ENCODE measurements around the gene PRDM1.

Gene PRDM1

GRCh38 chr6:106117579-106117978 is 31.4 kb downstream of the PRDM1 start:
- TF ChIP-seq ZNF8 (CRISPR knock-in tag; IDR thresholded peaks at IDR 0.05) (no peak), ZNF565 (CRISPR knock-in tag; conservative IDR thresholded peaks at IDR 0.05; ENCODE audit: low read depth) (no peak), POU6F1 (CRISPR knock-in tag; IDR thresholded peaks at IDR 0.05; ENCODE audit: borderline replicate concordance, low read depth) (no peak), GLIS3 (CRISPR knock-in tag; IDR thresholded peaks at IDR 0.05) (no peak), TOX (CRISPR knock-in tag; IDR thresholded peaks at IDR 0.05; ENCODE audit: borderline replicate concordance) (no peak), PPARA (CRISPR knock-in tag; IDR thresholded peaks at IDR 0.05; ENCODE audit: borderline replicate concordance) (no peak), ZNF70 (CRISPR knock-in tag; IDR thresholded peaks at IDR 0.05) (no peak), BACH2 (CRISPR knock-in tag; IDR thresholded peaks at IDR 0.05; ENCODE audit: borderline replicate concordance) (no peak), ZC3H10 (CRISPR knock-in tag; IDR thresholded peaks at IDR 0.05) (no peak), CREB5 (CRISPR knock-in tag; IDR thresholded peaks at IDR 0.05; ENCODE audit: low read depth) (no peak), ISL1 (CRISPR knock-in tag; IDR thresholded peaks at IDR 0.05) (no peak), CSRNP3 (CRISPR knock-in tag; IDR thresholded peaks at IDR 0.05) (no peak), CSDC2 (CRISPR knock-in tag; IDR thresholded peaks at IDR 0.05) (no peak), ARNTL (CRISPR knock-in tag; IDR thresholded peaks at IDR 0.05; ENCODE audit: borderline replicate concordance, low read depth) (no peak), TCF4 (CRISPR knock-in tag; IDR thresholded peaks at IDR 0.05; ENCODE audit: borderline replicate concordance) (no peak), RARB (CRISPR knock-in tag; IDR thresholded peaks at IDR 0.05) (no peak), ZFP30 (CRISPR knock-in tag; IDR thresholded peaks at IDR 0.05) (no peak), ZFP3 (CRISPR knock-in tag; IDR thresholded peaks at IDR 0.05) (no peak), PATZ1 (CRISPR knock-in tag; IDR thresholded peaks at IDR 0.05; ENCODE audit: borderline replicate concordance) (no peak), SNAI2 (CRISPR knock-in tag; IDR thresholded peaks at IDR 0.05) (no peak)
- no peak for ATAC-seq

- ATAC-seq = no peak
- TF ChIP-seq GLIS3 (CRISPR knock-in tag; IDR thresholded peaks at IDR 0.05) (no peak), CREB5 (CRISPR knock-in tag; IDR thresholded peaks at IDR 0.05; ENCODE audit: low read depth) (no peak), ZNF8 (CRISPR knock-in tag; IDR thresholded peaks at IDR 0.05) (no peak), ZNF70 (CRISPR knock-in tag; IDR thresholded peaks at IDR 0.05) (no peak), OSR1 (CRISPR knock-in tag; IDR thresholded peaks at IDR 0.05) (no peak), ISL1 (CRISPR knock-in tag; IDR thresholded peaks at IDR 0.05) (no peak), TSHZ2 (CRISPR knock-in tag; IDR thresholded peaks at IDR 0.05) (no peak), ZC3H10 (CRISPR knock-in tag; IDR thresholded peaks at IDR 0.05) (no peak), TCF4 (CRISPR knock-in tag; IDR thresholded peaks at IDR 0.05; ENCODE audit: borderline replicate concordance) (no peak), PPARA (CRISPR knock-in tag; IDR thresholded peaks at IDR 0.05; ENCODE audit: borderline replicate concordance) (no peak), RARB (CRISPR knock-in tag; IDR thresholded peaks at IDR 0.05) (no peak), ESRRG (CRISPR knock-in tag; IDR thresholded peaks at IDR 0.05) (no peak), CSRNP3 (CRISPR knock-in tag; IDR thresholded peaks at IDR 0.05) (no peak), SNAI2 (CRISPR knock-in tag; IDR thresholded peaks at IDR 0.05) (no peak), TOX (CRISPR knock-in tag; IDR thresholded peaks at IDR 0.05; ENCODE audit: borderline replicate concordance) (no peak), BACH2 (CRISPR knock-in tag; IDR thresholded peaks at IDR 0.05; ENCODE audit: borderline replicate concordance) (no peak), ZFP3 (CRISPR knock-in tag; IDR thresholded peaks at IDR 0.05) (no peak), CSDC2 (CRISPR knock-in tag; IDR thresholded peaks at IDR 0.05) (no peak), ZFP30 (CRISPR knock-in tag; IDR thresholded peaks at IDR 0.05) (no peak), POU6F1 (CRISPR knock-in tag; IDR thresholded peaks at IDR 0.05; ENCODE audit: borderline replicate concordance, low read depth) (no peak)
These were observed 32.8 kb downstream of the PRDM1 start for GRCh38 chr6:106118835-106119431.
